Nephron (organoid): ENCODE measurements around the gene GNA15.
A peak's percentile ranks its signal among the peaks of the same experiment; 100 is the strongest.

ENCODE experiments used
- H3K27ac Mint-ChIP-seq, 3 experiments: 2 replicates each; pipeline ENCODE4 v1.8.0; 2020; ENCODE audit warnings: mixed read lengths in 3 of 3, mild to moderate bottlenecking in 2 of 3, moderate library complexity in 1 of 3
- H3K27me3 Mint-ChIP-seq: 2 replicates; pipeline ENCODE4 v1.8.0; 2021; ENCODE audit warnings: low read depth, mild to moderate bottlenecking, moderate library complexity, mixed read lengths
- H3K36me3 Mint-ChIP-seq: 2 replicates; pipeline ENCODE4 v1.8.0; 2020; ENCODE audit warnings: low read depth, mixed read lengths
- H3K4me1 Mint-ChIP-seq: 2 replicates; pipeline ENCODE4 v1.8.0; 2020; ENCODE audit warnings: mixed read lengths
- H3K4me3 Mint-ChIP-seq, 3 experiments: 2 replicates each; pipeline ENCODE4 v1.8.0; 2020; ENCODE audit warnings: mild to moderate bottlenecking in 3 of 3, mixed read lengths in 3 of 3, moderate library complexity in 2 of 3
- H3K9me3 Mint-ChIP-seq: 2 replicates; pipeline ENCODE4 v1.8.0; 2020; ENCODE audit warnings: mixed read lengths
- TF ChIP-seq, protein P1 (sequence below), 3 experiments: fragments of 200-600 bp; sonication (generic); IDR thresholded peaks; one replicate each; pipeline ENCODE4 v1.5.0; 2021; ENCODE audit warnings: antibody characterized with exemption in 3 of 3; ENCODE audit not compliant: unreplicated experiment in 3 of 3

GNA15 gene

DNA sequence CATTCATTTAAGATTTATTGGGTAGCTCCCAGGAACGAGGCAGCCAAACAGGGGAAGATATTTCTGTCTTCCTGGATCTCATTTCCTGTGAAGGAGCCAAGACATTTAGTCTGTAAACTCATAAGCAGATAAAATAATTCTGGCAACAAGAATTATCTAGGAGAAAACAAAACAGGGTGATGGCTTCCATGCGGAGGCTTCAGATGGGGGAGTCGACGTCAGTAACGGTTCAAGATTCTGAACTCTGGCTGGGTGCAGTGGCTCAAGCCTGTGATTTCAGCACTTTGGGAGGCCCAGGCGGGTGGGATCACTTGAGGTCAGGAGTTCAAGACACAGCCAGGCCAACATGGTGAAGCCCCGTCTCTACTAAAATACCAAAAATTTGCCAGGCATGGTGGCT is 1.3 kb downstream of the GNA15 start:
- Mint-ChIP-seq H3K27me3 (peaks cover 4% of the 10 kb centered on the region), H3K9me3 (peaks cover 9% of the 10 kb centered on the region)

DNA sequence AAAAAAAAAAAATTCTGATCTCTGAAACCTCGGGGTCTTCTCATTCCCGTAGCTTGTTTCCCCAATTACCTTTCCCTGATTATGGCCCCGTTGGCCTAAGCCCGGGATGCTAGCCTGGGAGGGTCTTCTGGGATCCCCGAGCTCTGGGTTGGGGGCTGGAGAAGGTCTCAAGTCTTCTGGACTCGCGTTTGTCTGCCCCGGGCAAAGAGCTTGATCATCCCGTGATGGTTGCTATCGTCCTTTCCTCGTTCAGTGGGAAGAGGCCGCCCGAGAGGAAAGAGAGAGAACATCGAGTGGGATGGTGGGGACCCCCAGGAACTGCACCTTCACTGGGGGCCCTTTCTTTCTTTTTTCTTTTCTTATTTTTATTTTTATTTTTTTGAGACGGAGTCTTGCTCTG is 2.4 kb downstream of the GNA15 start:
- H3K27ac Mint-ChIP-seq, result no peak overlapping the region
- peaks cover 12% of the 10 kb centered on the region for H3K4me1 Mint-ChIP-seq
- no peak overlapping the region for H3K4me3 Mint-ChIP-seq
- H3K9me3 Mint-ChIP-seq, result peaks cover 9% of the 10 kb centered on the region
- no peaks in the 10 kb centered on the region for H3K36me3 Mint-ChIP-seq
- TF ChIP-seq, protein P1, sequence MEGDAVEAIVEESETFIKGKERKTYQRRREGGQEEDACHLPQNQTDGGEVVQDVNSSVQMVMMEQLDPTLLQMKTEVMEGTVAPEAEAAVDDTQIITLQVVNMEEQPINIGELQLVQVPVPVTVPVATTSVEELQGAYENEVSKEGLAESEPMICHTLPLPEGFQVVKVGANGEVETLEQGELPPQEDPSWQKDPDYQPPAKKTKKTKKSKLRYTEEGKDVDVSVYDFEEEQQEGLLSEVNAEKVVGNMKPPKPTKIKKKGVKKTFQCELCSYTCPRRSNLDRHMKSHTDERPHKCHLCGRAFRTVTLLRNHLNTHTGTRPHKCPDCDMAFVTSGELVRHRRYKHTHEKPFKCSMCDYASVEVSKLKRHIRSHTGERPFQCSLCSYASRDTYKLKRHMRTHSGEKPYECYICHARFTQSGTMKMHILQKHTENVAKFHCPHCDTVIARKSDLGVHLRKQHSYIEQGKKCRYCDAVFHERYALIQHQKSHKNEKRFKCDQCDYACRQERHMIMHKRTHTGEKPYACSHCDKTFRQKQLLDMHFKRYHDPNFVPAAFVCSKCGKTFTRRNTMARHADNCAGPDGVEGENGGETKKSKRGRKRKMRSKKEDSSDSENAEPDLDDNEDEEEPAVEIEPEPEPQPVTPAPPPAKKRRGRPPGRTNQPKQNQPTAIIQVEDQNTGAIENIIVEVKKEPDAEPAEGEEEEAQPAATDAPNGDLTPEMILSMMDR (IDR thresholded peaks at IDR 0.05; ENCODE audit: unreplicated experiment in 3 of 3), result no peak
- H3K27me3 Mint-ChIP-seq, result peaks cover 5% of the 10 kb centered on the region

More for the DNA sequence above, 1.3 kb downstream of the GNA15 start:
- no peaks in the 10 kb centered on the region for H3K36me3 Mint-ChIP-seq
- peaks cover 18% of the 10 kb centered on the region for H3K4me1 Mint-ChIP-seq
- no peak overlapping the region for H3K4me3 Mint-ChIP-seq
- TF ChIP-seq, protein P1 (IDR thresholded peaks at IDR 0.05; ENCODE audit: unreplicated experiment in 3 of 3), result no peak
- peak overlapping the region; percentile 82 to 88 (median 85) for H3K27ac Mint-ChIP-seq

DNA sequence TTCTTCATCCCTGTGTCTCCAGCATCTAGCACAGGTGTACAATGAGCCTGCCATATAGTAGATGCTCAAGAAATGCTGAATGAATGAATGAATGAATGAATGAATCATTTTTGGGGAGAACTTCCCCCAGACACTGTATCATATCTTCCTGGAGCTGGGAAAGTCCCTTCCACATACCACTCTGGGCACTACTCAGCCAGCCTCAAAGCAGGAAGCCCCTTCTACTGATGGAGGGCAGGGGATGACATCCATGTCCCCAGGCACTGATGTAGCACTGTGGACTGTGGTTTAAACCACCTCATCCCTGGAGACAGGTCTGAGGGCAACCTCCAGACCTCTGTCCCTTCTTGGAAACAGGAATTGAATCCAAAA is 4.8 kb downstream of the GNA15 start:
- Mint-ChIP-seq H3K27ac (no peak overlapping the region), H3K4me1 (peaks cover 7% of the 10 kb centered on the region), H3K36me3 (no peaks in the 10 kb centered on the region), H3K9me3 (peaks cover 9% of the 10 kb centered on the region), H3K4me3 (no peak overlapping the region), H3K27me3 (peaks cover 5% of the 10 kb centered on the region)
- TF ChIP-seq, protein P1 (IDR thresholded peaks at IDR 0.05; ENCODE audit: unreplicated experiment in 3 of 3), result no peak

DNA sequence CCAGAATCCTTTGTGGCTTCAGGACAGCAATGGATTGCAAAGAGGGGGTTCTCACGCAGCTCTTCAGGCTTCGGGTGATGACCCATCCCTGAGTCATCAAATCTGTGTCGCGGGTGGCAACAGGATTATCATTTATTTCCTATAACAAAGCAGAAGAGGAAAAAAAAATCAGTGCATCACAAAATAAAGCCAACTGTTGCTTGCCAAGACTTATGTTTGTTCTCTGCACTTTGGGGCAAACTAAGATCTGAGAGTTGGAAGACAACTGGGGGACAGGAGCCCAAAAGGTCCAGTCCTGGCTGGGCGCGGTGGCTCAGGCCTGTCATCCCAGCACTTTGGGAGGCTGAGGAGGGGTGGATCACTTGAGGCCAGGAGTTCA is 6.4 kb downstream of the GNA15 start:
- Mint-ChIP-seq H3K4me1 (peaks cover under 1% of the 10 kb centered on the region), H3K27me3 (peaks cover 8% of the 10 kb centered on the region), H3K9me3 (peaks cover 6% of the 10 kb centered on the region), H3K36me3 (no peaks in the 10 kb centered on the region), H3K27ac (peak overlapping the region in 1 of 3 experiments; percentile 50), H3K4me3 (no peak overlapping the region)
- TF ChIP-seq, protein P1 (IDR thresholded peaks at IDR 0.05; ENCODE audit: unreplicated experiment in 3 of 3), result no peak

DNA sequence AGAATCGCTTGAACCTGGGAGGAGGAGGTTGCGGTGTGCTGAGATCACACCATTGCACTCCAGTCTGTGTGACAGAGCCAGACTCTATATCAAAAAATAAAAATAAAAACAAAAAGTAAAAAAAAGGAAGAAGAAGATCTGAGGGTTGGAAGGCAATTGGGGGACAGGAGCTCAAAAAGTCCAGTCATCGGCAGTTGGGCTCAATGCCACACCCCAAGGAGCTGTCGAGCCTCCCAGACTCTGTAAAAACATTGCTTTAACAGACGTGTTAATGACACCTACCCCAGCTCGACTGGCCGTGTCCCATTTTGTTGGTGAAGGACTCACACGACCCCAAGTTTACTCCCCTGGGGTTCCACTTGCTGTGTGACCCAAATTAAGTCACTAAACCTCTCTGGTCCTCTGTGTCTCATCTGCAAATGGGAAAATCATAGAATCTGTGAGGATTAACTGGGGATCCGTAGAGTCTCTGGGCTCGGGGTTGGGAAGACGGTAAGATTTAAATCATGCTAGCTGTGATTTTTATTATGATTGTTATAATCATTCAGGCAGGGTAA is 7.0 kb downstream of the GNA15 start:
- no peaks in the 10 kb centered on the region for H3K4me1 Mint-ChIP-seq

More for the DNA sequence above, 7.0 kb downstream of the GNA15 start:
- TF ChIP-seq, protein P1 (IDR thresholded peaks at IDR 0.05; ENCODE audit: unreplicated experiment in 3 of 3), result no peak
- Mint-ChIP-seq H3K9me3 (peaks cover 6% of the 10 kb centered on the region), H3K4me3 (no peak overlapping the region), H3K36me3 (no peaks in the 10 kb centered on the region), H3K27me3 (peaks cover 8% of the 10 kb centered on the region), H3K27ac (no peak overlapping the region)
